GM12873 (cell line): ENCODE results near the gene EYA4.

Source experiments
- TF ChIP-seq, protein P1 (sequence below): IDR thresholded peaks from 2 replicates; pipeline ENCODE4 v1.5.1; 2012; ENCODE audit warnings: low read depth, mild to moderate bottlenecking, moderate library complexity, low read length, control low read depth; ENCODE audit not compliant: insufficient read depth; ENCODE audit errors: missing control alignments

The EYA4 gene

DNA sequence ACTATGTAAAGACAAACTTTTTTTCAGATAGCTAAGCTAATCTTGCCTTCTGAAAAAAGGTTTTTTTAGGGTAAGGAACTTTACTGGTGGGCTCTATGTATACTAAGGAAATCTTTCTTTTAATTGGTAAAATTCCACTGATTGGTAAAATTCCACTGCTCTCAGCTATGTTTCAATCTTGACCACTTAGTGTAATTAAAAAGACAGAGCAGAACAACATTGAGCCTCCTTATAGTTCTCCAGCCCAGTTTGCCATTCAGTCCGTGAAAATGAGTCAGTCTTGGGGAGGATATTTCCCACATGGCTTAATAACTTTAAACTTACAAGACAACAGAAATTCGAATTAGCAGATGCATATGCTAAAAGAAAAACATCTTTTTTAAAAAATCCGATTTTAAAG is 92.7 kb downstream of the EYA4 start:
- TF ChIP-seq, protein P1, sequence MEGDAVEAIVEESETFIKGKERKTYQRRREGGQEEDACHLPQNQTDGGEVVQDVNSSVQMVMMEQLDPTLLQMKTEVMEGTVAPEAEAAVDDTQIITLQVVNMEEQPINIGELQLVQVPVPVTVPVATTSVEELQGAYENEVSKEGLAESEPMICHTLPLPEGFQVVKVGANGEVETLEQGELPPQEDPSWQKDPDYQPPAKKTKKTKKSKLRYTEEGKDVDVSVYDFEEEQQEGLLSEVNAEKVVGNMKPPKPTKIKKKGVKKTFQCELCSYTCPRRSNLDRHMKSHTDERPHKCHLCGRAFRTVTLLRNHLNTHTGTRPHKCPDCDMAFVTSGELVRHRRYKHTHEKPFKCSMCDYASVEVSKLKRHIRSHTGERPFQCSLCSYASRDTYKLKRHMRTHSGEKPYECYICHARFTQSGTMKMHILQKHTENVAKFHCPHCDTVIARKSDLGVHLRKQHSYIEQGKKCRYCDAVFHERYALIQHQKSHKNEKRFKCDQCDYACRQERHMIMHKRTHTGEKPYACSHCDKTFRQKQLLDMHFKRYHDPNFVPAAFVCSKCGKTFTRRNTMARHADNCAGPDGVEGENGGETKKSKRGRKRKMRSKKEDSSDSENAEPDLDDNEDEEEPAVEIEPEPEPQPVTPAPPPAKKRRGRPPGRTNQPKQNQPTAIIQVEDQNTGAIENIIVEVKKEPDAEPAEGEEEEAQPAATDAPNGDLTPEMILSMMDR = no peak

DNA sequence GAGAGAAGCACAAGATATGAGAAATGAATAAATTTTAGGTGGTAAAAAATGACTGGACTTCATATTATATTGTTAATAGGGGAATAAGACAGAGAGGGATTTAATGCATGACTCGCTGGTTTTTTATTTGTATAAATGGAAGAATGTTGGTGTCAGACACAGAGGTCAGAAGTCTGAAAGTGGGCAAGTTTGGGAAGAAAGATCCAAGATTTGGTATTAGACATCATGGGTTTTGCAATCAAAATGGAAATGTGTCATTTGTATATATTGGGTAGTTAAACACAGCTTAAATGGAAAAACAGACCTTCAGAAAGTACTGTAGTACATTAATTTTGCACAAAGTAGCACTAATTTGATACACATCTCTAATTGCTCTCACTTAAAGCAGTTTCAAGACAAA is 96.2 kb downstream of the EYA4 start:
- TF ChIP-seq, protein P1 = no peak

DNA sequence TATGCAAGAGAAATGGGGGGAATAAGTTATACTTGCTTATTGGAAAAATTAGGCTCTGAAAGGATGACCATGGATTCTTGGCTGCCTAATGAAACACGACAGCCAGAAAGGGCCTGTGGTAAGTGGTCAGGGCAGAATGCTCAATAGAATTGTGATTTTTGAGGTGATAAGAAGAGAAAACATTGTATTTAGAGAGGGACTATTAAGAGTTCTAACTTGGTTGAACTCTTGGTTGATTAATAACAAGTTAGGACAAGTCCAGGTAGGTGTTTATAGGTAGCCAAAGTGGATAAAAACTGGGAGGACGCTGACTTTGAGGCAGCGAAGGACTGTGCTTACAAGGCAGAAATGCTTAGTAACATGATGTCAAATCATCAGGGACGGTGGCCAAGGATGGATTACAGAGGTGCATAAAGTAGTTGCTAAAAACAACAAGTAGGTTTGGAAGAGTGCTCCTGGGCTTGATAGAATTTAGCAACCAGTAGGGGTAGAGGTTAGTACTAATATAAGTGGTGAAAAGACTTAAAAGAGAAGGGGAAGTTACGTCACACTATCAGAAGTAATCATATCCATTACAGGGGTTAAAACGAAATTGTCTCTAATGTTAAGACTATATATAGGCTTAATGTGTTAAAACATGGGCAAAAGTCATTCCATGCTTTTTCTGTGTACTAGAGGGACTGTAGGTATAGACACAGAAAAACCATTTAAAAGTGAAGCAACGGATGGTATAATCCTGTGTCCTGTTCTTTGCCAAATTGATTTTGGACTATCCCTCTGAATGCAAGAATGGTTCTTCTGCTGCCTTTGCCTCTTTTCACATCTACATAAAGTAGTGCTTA is 98.6 kb downstream of the EYA4 start:
- TF ChIP-seq, protein P1 = no peak

DNA sequence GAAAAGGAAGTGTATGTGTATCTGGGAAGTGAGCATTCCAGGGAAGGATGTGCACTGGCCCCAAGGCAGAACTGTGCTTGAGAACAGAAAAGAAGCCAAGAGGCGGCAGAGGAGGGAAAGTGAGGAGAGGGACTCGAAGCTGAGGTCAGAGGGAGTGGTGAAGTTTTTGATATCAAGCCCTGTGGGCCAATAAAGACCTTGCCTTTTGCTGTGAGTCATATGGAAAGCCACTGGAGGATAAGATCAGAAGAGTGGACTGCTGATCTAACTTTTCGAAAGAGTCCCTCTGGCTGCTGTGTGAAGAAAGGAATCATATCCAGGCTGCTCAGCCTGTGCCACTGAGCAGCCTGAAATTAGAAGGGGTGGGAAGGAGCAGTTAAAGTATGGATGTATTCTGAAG is 99.4 kb downstream of the EYA4 start:
- TF ChIP-seq, protein P1 = no peak

DNA sequence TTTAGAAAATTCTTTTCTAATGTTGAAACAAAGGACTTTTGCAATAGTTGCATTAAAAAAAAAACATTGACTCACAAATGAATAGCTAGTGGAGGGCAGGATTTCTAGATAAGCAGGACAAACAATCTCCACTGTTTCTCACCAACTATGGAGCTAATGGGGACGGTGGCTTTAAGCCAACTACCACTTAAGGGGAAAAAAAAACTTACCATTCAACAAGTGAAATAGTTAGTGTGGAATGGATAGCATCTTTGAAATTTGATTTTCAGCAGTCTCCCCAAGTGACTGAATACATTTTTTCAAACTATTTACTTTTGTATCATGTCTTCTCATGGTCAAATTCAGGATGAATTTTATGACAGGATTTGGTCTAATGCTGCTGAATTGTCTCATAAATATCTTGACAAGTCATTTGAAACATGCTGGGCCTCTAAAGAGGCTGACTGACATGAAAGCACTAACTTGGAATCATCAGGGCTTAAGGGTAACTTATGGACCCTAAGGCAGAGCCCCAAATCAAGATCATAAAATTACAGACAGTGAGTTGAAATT is 100.5 kb downstream of the EYA4 start:
- TF ChIP-seq, protein P1 = no peak

DNA sequence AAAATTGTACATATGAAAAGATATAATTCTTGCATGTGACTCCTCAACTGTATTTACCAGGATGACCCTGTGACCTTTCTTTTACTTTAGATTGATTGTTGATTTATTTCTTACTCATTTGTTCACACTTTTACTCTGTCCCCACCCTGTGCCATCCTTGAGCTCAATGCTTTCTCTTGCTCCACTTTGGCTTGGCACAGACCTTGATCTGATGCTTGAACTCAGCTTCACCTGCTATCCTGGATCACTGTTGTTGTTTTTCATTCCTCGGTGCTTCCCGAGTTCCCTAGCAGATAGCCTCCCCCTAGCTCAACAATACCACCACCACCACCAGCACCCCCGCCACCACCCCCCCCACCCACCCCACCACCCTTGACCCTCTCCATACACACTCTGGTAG is 102.1 kb downstream of the EYA4 start:
- TF ChIP-seq, protein P1 = no peak

DNA sequence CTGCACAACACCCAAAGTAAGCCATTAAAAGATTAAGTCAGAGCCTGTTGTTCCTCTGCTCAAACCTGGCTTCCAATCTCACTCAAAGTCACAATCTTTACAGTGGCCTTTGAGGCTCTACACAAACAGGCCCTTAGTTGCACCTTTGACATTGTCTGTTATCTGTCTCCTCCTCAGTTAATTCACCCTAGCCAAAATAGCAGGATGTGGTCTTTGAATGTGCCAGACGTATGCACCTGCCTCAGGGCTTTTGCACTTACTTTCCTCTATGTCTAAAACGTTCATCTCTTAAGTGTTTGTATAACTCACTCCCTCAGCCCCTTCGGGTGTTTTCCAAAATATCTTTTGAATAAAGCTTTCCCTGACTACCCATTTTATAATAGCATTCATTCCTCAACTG is 107.7 kb downstream of the EYA4 start:
- TF ChIP-seq, protein P1 = no peak
